ENCODE data around the gene AGBL5.

The AGBL5 gene

GRCh38 chr2:27072920-27073319 is 21.5 kb downstream of the AGBL5 start:
- no peak for TF ChIP-seq GATA3 (IDR thresholded peaks at IDR 0.05; ENCODE audit: low read depth, low read length)
- TF ChIP-seq GATA2 (IDR thresholded peaks at IDR 0.05; ENCODE audit: low read depth, low read length) = no peak

GRCh38 chr2:27073782-27074181 is 22.3 kb downstream of the AGBL5 start:
- TF ChIP-seq GATA3 (IDR thresholded peaks at IDR 0.05; ENCODE audit: low read depth, low read length) = no peak
- no peak for TF ChIP-seq GATA2 (IDR thresholded peaks at IDR 0.05; ENCODE audit: low read depth, low read length)

GRCh38 chr2:27074738-27075565 is 23.5 kb downstream of the AGBL5 start:
- no peak for TF ChIP-seq GATA3 (IDR thresholded peaks at IDR 0.05; ENCODE audit: low read depth, low read length)
- no peak for TF ChIP-seq GATA2 (IDR thresholded peaks at IDR 0.05; ENCODE audit: low read depth, low read length)

DNA sequence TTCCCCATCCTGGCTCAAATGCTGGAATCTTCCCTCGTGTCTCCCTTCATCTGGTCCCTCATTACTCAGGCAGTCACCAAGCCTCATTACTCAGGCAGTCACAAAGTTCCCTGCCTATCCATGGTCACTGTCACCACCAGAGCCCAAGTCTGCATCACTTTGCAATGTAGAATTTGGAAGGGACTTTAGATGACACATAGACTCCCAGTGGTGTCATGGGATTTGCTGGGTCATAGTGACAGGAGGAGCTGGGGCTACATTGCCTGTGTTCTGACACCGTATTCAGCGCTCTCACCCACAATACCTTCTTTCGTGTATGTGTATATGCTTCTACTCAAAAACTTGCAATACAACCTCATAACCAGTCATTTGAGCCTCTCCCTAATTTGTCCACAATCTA is 24.9 kb downstream of the AGBL5 start:
- TF ChIP-seq GATA2 (IDR thresholded peaks at IDR 0.05; ENCODE audit: low read depth, low read length) (no peak), GATA3 (IDR thresholded peaks at IDR 0.05; ENCODE audit: low read depth, low read length) (no peak)

DNA sequence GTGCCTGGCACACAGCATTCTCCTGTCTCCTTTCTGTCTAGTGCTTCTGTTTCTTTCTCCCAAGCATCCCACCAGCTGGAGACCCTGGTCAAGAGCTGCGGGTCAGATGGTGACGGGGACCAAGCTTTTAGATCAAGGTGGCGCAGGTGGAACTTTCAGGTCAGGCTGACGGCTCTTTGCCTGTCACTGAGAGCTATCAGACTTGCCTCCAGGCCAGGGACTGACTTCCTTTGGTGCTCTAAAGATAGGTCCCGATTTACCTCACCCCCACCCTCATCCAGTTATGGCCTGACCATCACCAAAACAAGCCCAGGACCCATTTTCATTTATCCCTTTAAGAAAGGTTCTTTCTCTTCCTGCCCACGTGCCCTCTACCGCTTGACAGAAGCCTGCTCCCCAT is 25.8 kb downstream of the AGBL5 start:
- TF ChIP-seq GATA3 (IDR thresholded peaks at IDR 0.05; ENCODE audit: low read depth, low read length) (no peak), GATA2 (IDR thresholded peaks at IDR 0.05; ENCODE audit: low read depth, low read length) (no peak)

- TF ChIP-seq GATA2 (IDR thresholded peaks at IDR 0.05; ENCODE audit: low read depth, low read length) (no peak), GATA3 (IDR thresholded peaks at IDR 0.05; ENCODE audit: low read depth, low read length) (no peak)
These were observed 27.1 kb downstream of the AGBL5 start, which contains the start of gene EMILIN1 for GRCh38 chr2:27078267-27079194. Gene EMILIN1, plus strand, starts transcription at chr2:27078615. Its CDS starts 451 bp downstream, at chr2:27079066.

- TF ChIP-seq GATA3 (IDR thresholded peaks at IDR 0.05; ENCODE audit: low read depth, low read length) (no peak), GATA2 (IDR thresholded peaks at IDR 0.05; ENCODE audit: low read depth, low read length) (no peak)
These were observed 28.0 kb downstream of the AGBL5 start for GRCh38 chr2:27079233-27080139.

- TF ChIP-seq GATA3 (IDR thresholded peaks at IDR 0.05; ENCODE audit: low read depth, low read length) (no peak), GATA2 (IDR thresholded peaks at IDR 0.05; ENCODE audit: low read depth, low read length) (no peak)
These were observed 28.6 kb downstream of the AGBL5 start for GRCh38 chr2:27080140-27080469.

DNA sequence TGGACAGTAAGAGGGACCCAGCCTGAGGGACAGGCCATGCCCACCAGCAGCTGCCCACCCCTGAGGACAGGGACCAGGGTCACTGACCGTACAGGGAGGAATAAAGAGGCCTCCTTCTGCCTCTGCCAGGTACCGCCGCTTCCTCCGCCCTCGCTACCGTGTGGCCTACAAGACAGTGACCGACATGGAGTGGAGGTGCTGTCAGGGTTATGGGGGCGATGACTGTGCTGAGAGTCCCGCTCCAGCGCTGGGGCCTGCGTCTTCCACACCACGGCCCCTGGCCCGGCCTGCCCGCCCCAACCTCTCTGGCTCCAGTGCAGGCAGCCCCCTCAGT is 29.1 kb downstream of the AGBL5 start:
- no peak for TF ChIP-seq GATA3 (IDR thresholded peaks at IDR 0.05; ENCODE audit: low read depth, low read length)
- TF ChIP-seq GATA2 (IDR thresholded peaks at IDR 0.05; ENCODE audit: low read depth, low read length) = no peak

DNA sequence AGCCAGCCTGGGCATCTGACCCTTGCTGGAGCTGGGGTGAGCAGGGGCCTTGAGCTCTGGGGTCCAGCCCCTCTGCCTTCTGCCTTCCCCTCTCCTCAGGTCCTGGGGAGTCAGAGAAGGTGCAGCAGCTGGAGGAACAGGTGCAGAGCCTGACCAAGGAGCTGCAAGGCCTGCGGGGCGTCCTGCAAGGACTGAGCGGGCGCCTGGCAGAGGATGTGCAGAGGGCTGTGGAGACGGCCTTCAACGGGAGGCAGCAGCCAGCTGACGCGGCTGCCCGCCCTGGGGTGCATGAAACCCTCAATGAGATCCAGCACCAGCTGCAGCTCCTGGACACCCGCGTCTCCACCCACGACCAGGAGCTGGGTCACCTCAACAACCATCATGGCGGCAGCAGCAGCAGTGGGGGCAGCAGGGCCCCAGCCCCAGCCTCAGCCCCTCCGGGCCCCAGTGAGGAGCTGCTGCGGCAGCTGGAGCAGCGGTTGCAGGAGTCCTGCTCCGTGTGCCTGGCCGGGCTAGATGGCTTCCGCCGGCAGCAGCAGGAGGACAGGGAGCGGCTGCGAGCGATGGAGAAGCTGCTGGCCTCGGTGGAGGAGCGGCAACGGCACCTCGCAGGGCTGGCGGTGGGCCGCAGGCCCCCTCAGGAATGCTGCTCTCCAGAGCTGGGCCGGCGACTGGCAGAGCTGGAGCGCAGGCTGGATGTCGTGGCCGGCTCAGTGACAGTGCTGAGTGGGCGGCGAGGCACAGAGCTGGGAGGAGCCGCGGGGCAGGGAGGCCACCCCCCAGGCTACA is 30.7 kb downstream of the AGBL5 start:
- no peak for TF ChIP-seq GATA3 (IDR thresholded peaks at IDR 0.05; ENCODE audit: low read depth, low read length)

- TF ChIP-seq GATA3 (IDR thresholded peaks at IDR 0.05; ENCODE audit: low read depth, low read length) = no peak
- TF ChIP-seq GATA2 (IDR thresholded peaks at IDR 0.05; ENCODE audit: low read depth, low read length) = no peak
These were observed 31.4 kb downstream of the AGBL5 start for GRCh38 chr2:27082773-27083409.

GRCh38 chr2:27083410-27084296 is 32.2 kb downstream of the AGBL5 start:
- no peak for TF ChIP-seq GATA2 (IDR thresholded peaks at IDR 0.05; ENCODE audit: low read depth, low read length)
- no peak for TF ChIP-seq GATA3 (IDR thresholded peaks at IDR 0.05; ENCODE audit: low read depth, low read length)
